Measurements from ENCODE around the gene ZFP92.
A peak's percentile ranks its signal among the peaks of the same experiment; 100 is the strongest.

ZFP92 gene

GRCh38 chrX:153456704-153457103 is 45.4 kb downstream of the ZFP92 start:
- DNase-seq (ENCODE audit: insufficient read length, low spot score) (no peak), FAIRE-seq (no peak)
- TF ChIP-seq POLR2A (IDR thresholded peaks at IDR 0.05; ENCODE audit: low read depth, low read length) = no peak

- no peak for TF ChIP-seq POLR2A (IDR thresholded peaks at IDR 0.05; ENCODE audit: low read depth, low read length)
- no peak for DNase-seq (ENCODE audit: insufficient read length, low spot score)
- no peak for FAIRE-seq
Measured at GRCh38 chrX:153457136-153457825, 46.0 kb downstream of the ZFP92 start.

- FAIRE-seq (no peak), DNase-seq (ENCODE audit: insufficient read length, low spot score) (no peak)
- no peak for TF ChIP-seq POLR2A (IDR thresholded peaks at IDR 0.05; ENCODE audit: low read depth, low read length)
Measured at GRCh38 chrX:153457827-153458466, 46.7 kb downstream of the ZFP92 start.

- DNase-seq (ENCODE audit: insufficient read length, low spot score) = no peak
- no peak for TF ChIP-seq POLR2A (IDR thresholded peaks at IDR 0.05; ENCODE audit: low read depth, low read length)
- FAIRE-seq = no peak
Measured at GRCh38 chrX:153458476-153458875, 47.2 kb downstream of the ZFP92 start.

- DNase-seq (ENCODE audit: insufficient read length, low spot score) = no peak
- peak; percentile 6 for FAIRE-seq
- TF ChIP-seq POLR2A (IDR thresholded peaks at IDR 0.05; ENCODE audit: low read depth, low read length) = no peak
Measured at GRCh38 chrX:153459986-153460385, 48.7 kb downstream of the ZFP92 start.

- no peak for TF ChIP-seq POLR2A (IDR thresholded peaks at IDR 0.05; ENCODE audit: low read depth, low read length)
- peak; percentile 48 for DNase-seq (ENCODE audit: insufficient read length, low spot score)
- no peak for FAIRE-seq
Measured at GRCh38 chrX:153460826-153461225, 49.6 kb downstream of the ZFP92 start.

All from H54 (cell line).